ENCODE results near the gene REEP3.
"Not testable (repeated sequence)": the region's sequence is repeated elsewhere in the genome, so short reads cannot be mapped to it uniquely, and the experiment has no call there.

REEP3 gene

GRCh38 chr10:63549810-63550209 is 28.6 kb downstream of the REEP3 start:
- no peak for DNase-seq (ENCODE audit: low read depth)

- no peak for DNase-seq (ENCODE audit: low read depth)
These were observed 31.8 kb downstream of the REEP3 start for GRCh38 chr10:63553031-63553430.

GRCh38 chr10:63553473-63553872 is 32.3 kb downstream of the REEP3 start:
- DNase-seq (ENCODE audit: low read depth), result no peak

- peak; percentile 5 for DNase-seq (ENCODE audit: low read depth)
These were observed 33.5 kb downstream of the REEP3 start for GRCh38 chr10:63554657-63555056.

GRCh38 chr10:63555330-63555729 is 34.1 kb downstream of the REEP3 start:
- DNase-seq (ENCODE audit: low read depth), result no peak

- no peak for DNase-seq (ENCODE audit: low read depth)
These were observed 37.1 kb downstream of the REEP3 start for GRCh38 chr10:63558132-63558784.

GRCh38 chr10:63561341-63561740 is 40.1 kb downstream of the REEP3 start:
- DNase-seq (ENCODE audit: low read depth), result no peak

GRCh38 chr10:63562391-63562790 is 41.2 kb downstream of the REEP3 start:
- no peak for DNase-seq (ENCODE audit: low read depth)

GRCh38 chr10:63562857-63563256 is 41.7 kb downstream of the REEP3 start:
- DNase-seq (ENCODE audit: low read depth), result no peak

GRCh38 chr10:63563623-63564022 is 42.4 kb downstream of the REEP3 start:
- no peak for DNase-seq (ENCODE audit: low read depth)

- not testable (repeated sequence) for DNase-seq (ENCODE audit: low read depth)
These were observed 43.5 kb downstream of the REEP3 start for GRCh38 chr10:63564731-63565130.

- DNase-seq (ENCODE audit: low read depth), result no peak
These were observed 52.0 kb downstream of the REEP3 start for GRCh38 chr10:63573068-63573697.

GRCh38 chr10:63574011-63574410 is 52.8 kb downstream of the REEP3 start:
- no peak for DNase-seq (ENCODE audit: low read depth)

GRCh38 chr10:63576501-63576900 is 55.3 kb downstream of the REEP3 start:
- no peak for DNase-seq (ENCODE audit: low read depth)

- no peak for DNase-seq (ENCODE audit: low read depth)
These were observed 57.3 kb downstream of the REEP3 start for GRCh38 chr10:63578501-63578900.

GRCh38 chr10:63579371-63580014 is 58.3 kb downstream of the REEP3 start:
- no peak for DNase-seq (ENCODE audit: low read depth)

GRCh38 chr10:63582690-63583089 is 61.5 kb downstream of the REEP3 start:
- DNase-seq (ENCODE audit: low read depth), result no peak

- DNase-seq (ENCODE audit: low read depth), result no peak
These were observed 62.2 kb downstream of the REEP3 start for GRCh38 chr10:63583397-63583796.

- no peak for DNase-seq (ENCODE audit: low read depth)
These were observed 62.9 kb downstream of the REEP3 start for GRCh38 chr10:63583909-63584724.

GRCh38 chr10:63584725-63585035 is 63.5 kb downstream of the REEP3 start:
- DNase-seq (ENCODE audit: low read depth), result no peak

GRCh38 chr10:63585041-63585440 is 63.8 kb downstream of the REEP3 start:
- DNase-seq (ENCODE audit: low read depth), result no peak

GRCh38 chr10:63586043-63586442 is 64.8 kb downstream of the REEP3 start:
- DNase-seq (ENCODE audit: low read depth), result no peak

- no peak for DNase-seq (ENCODE audit: low read depth)
These were observed 66.0 kb downstream of the REEP3 start for GRCh38 chr10:63587191-63587590.

Measured in activated T-helper 1 cell treated with Interleukin-2 at 50 U/mL for 16 hours (primary cell).